Liver (tissue), 9 donors: ENCODE data around the gene IFIT1. TPM values are rescaled to one million over a fixed set of nuclear protein-coding genes. Genes with fewer than 3 reads are reported as not detected.
"Not testable (repeated sequence)": the region's sequence is repeated elsewhere in the genome, so short reads cannot be mapped to it uniquely, and the experiment has no call there.

Source experiments
- DNase-seq: peaks from one replicate; pipeline ENCODE4 v3.0.0-alpha.2; 2017; ENCODE audit warnings: low spot score
- H3K27ac ChIP-seq, 2 donors: one replicate each; pipeline ENCODE4 v1.7.0; 2013; ENCODE audit warnings: inconsistent platforms in 2 of 2, low read length in 2 of 2, control low read depth in 1 of 2, low read depth in 1 of 2, mild to moderate bottlenecking in 1 of 2
- H3K27me3 ChIP-seq, 4 donors: one replicate each; pipeline versions ENCODE4 v1.6.1 to v1.7.0; 2013; ENCODE audit warnings: low read length in 3 of 4, inconsistent platforms in 1 of 4, mild to moderate bottlenecking in 1 of 4, moderate library complexity in 1 of 4; ENCODE audit not compliant: control insufficient read depth in 4 of 4, insufficient read depth in 4 of 4
- H3K36me3 ChIP-seq, 4 donors: one replicate each; pipeline versions ENCODE4 v1.6.1 to v1.7.0; 2013; ENCODE audit warnings: low read length in 3 of 4, mild to moderate bottlenecking in 3 of 4, low read depth in 1 of 4, moderate library complexity in 1 of 4; ENCODE audit not compliant: control insufficient read depth in 4 of 4, insufficient read depth in 3 of 4
- H3K4me1 ChIP-seq, 4 donors: one replicate each; pipeline versions ENCODE4 v1.6.1 to v1.7.0; 2013; ENCODE audit warnings: low read length in 3 of 4, mild to moderate bottlenecking in 3 of 4, moderate library complexity in 1 of 4; ENCODE audit not compliant: control insufficient read depth in 4 of 4, insufficient read depth in 4 of 4
- H3K4me3 ChIP-seq, 3 donors: one replicate each; pipeline versions ENCODE4 v1.6.1 to v1.7.0; 2013; ENCODE audit warnings: low read length in 3 of 3, control low read depth in 1 of 3, low read depth in 1 of 3, mild to moderate bottlenecking in 1 of 3
- H3K9ac ChIP-seq, 2 donors: one replicate each; pipeline ENCODE4 v1.7.0; 2013; ENCODE audit warnings: low read length in 2 of 2, mild to moderate bottlenecking in 2 of 2, moderate library complexity in 2 of 2, control low read depth in 1 of 2, low read depth in 1 of 2
- H3K9me3 ChIP-seq, 4 donors: one replicate each; pipeline versions ENCODE4 v1.6.1 to v1.7.0; 2013; ENCODE audit warnings: low read length in 3 of 4; ENCODE audit not compliant: control insufficient read depth in 4 of 4
- ATF3 ChIP-seq: IDR thresholded peaks from 2 replicates; pipeline ENCODE4 v1.6.1; 2016; ENCODE audit warnings: antibody characterized with exemption
- FOXA1 ChIP-seq: IDR thresholded peaks from 2 replicates; pipeline ENCODE4 v1.6.1; 2016; ENCODE audit warnings: antibody characterized with exemption
- FOXA2 ChIP-seq: IDR thresholded peaks from 2 replicates; pipeline ENCODE4 v1.6.1; 2016; ENCODE audit warnings: antibody characterized with exemption
- GABPA ChIP-seq, 2 donors: IDR thresholded peaks in 1 of 2; conservative IDR thresholded peaks in 1 of 2; 2 replicates each; pipeline ENCODE4 v1.6.1; 2016; ENCODE audit warnings: antibody characterized with exemption in 2 of 2, mild to moderate bottlenecking in 1 of 2, moderate library complexity in 1 of 2
- HNF4A ChIP-seq, 2 donors: conservative IDR thresholded peaks; 2 replicates each; pipeline ENCODE4 v1.6.1; 2016; ENCODE audit warnings: antibody characterized with exemption in 2 of 2, mild to moderate bottlenecking in 2 of 2
- JUND ChIP-seq, 2 donors: IDR thresholded peaks; 2 replicates each; pipeline ENCODE4 v1.6.1; 2016; ENCODE audit warnings: antibody characterized with exemption in 2 of 2
- MAX ChIP-seq: IDR thresholded peaks from 2 replicates; pipeline ENCODE4 v1.6.1; 2016; ENCODE audit warnings: antibody characterized with exemption
- NR2F2 ChIP-seq: IDR thresholded peaks from 2 replicates; pipeline ENCODE4 v1.6.1; 2016; ENCODE audit warnings: antibody characterized with exemption
- RAD21 ChIP-seq, 2 donors: IDR thresholded peaks; 2 replicates each; pipeline ENCODE4 v1.6.1; 2016; ENCODE audit warnings: antibody characterized with exemption in 2 of 2, mild to moderate bottlenecking in 2 of 2
- REST ChIP-seq: IDR thresholded peaks from 2 replicates; pipeline ENCODE4 v1.6.1; 2016; ENCODE audit warnings: antibody characterized with exemption, mild to moderate bottlenecking
- RXRA ChIP-seq, 2 donors: IDR thresholded peaks; 2 replicates each; pipeline ENCODE4 v1.6.1; 2017 to 2018; ENCODE audit warnings: antibody characterized with exemption in 2 of 2, mild to moderate bottlenecking in 1 of 2
- SP1 ChIP-seq: IDR thresholded peaks from 2 replicates; pipeline ENCODE4 v1.6.1; 2018; ENCODE audit warnings: antibody characterized with exemption, mild to moderate bottlenecking
- TAF1 ChIP-seq: conservative IDR thresholded peaks from 2 replicates; pipeline ENCODE4 v1.6.1; 2016; ENCODE audit warnings: antibody characterized with exemption, mild to moderate bottlenecking
- YY1 ChIP-seq: IDR thresholded peaks from 2 replicates; pipeline ENCODE4 v1.6.1; 2016; ENCODE audit warnings: antibody characterized with exemption, mild to moderate bottlenecking
- ZBTB33 ChIP-seq: IDR thresholded peaks from 2 replicates; pipeline ENCODE4 v1.6.1; 2016; ENCODE audit warnings: antibody characterized with exemption
- WGBS: extraction: QIAGEN DNeasy Blood & Tissue Kit; methylation state at CpG from one replicate; pipeline ENCODE4 v1.1.7; 2013; 5-methylcytosine and 5-hydroxymethylcytosine counted together
- polyA plus RNA-seq, 2 donors: library from polyadenylated mRNA; stranded (reverse) in 1 of 2; unstranded in 1 of 2; fragments of 200-250 nt in 1 of 2; fragments of >200 nt in 1 of 2; fragmentation: Nextera tagmentation in 1 of 2; extraction: Ambion mirVana in 1 of 2; gene quantifications; one replicate each; pipeline versions ENCODE4 v1.2.1 to v1.2.3, GENCODE V29; 2013 to 2015
- total RNA-seq, 2 donors: library from RNA; depleted of rRNA; stranded (reverse); fragments of >200 nt; gene quantifications; one replicate each; pipeline ENCODE4 v1.2.3, GENCODE V29; 2014
- donor health status: healthy.
- donor health status: healthy.
- donor health status: healthy.
- donor health status: healthy.
- donor health status: healthy.

Gene IFIT1
- total and polyA plus RNA-seq, 4 donors, result 8.1 to 17.5 (median 11.6) TPM

- TF ChIP-seq TAF1, result no peak
Measured at GRCh38 chr10:89348481-89348880, 43.9 kb upstream of the IFIT1 start (continued).

GRCh38 chr10:89348975-89349374, 43.4 kb upstream of the IFIT1 start:
- no peak for TF ChIP-seq TAF1
- TF ChIP-seq NR2F2, result peak; percentile 38
- 69% methylated on average over 2 of the region's 2 CpGs for WGBS

GRCh38 chr10:89350631-89351315, 41.6 kb upstream of the IFIT1 start:
- peaks cover 22 to 58% (median 44%) of the 10 kb centered on the region in 4 donors for H3K4me1 ChIP-seq
- TF ChIP-seq TAF1 (peak; percentile 25), RAD21 (IDR thresholded peaks at IDR 0.05) (peak in 1 of 2 donors; percentile 4), HNF4A (conservative IDR thresholded peaks at IDR 0.05) (peak in 1 of 2 donors; percentile 20), MAX (peak; percentile 31), REST (peak; percentile 20), RXRA (IDR thresholded peaks at IDR 0.05) (peak in 1 of 2 donors; percentile 24), JUND (IDR thresholded peaks at IDR 0.05) (peak in 1 of 2 donors; percentile 11)
- H3K9ac ChIP-seq, result peak overlapping the region in 1 of 2 donors; percentile 92

More at GRCh38 chr10:89348975-89349374, 43.4 kb upstream of the IFIT1 start:
- Histone ChIP-seq H3K9me3 (no peaks in the 10 kb centered on the region), H3K9ac (no peak overlapping the region), H3K4me3 (no peak overlapping the region), H3K27me3 (no peaks in the 10 kb centered on the region), H3K27ac (peak overlapping the region in 1 of 2 donors; percentile 65), H3K4me1 (peaks cover 22 to 60% (median 45%) of the 10 kb centered on the region in 4 donors), H3K36me3 (no peaks in the 10 kb centered on the region)
- DNase-seq, result no peak

GRCh38 chr10:89351412-89351779, 41.0 kb upstream of the IFIT1 start:
- WGBS, result 16% methylated on average over 1 of the region's 1 CpG
- H3K36me3 ChIP-seq, result no peaks in the 10 kb centered on the region
- H3K9me3 ChIP-seq, result no peaks in the 10 kb centered on the region
- no peak for DNase-seq
- H3K27me3 ChIP-seq, result no peaks in the 10 kb centered on the region
- H3K9ac ChIP-seq, result peak overlapping the region in 1 of 2 donors; percentile 92
- H3K4me1 ChIP-seq, result peaks cover 22 to 52% (median 39%) of the 10 kb centered on the region in 4 donors
- H3K4me3 ChIP-seq, result no peak overlapping the region
- H3K27ac ChIP-seq, result peak overlapping the region; percentile 88 to 91
- TF ChIP-seq SP1 (no peak), REST (no peak), TAF1 (no peak), RXRA (IDR thresholded peaks at IDR 0.05) (no peak), ZBTB33 (no peak), GABPA (IDR thresholded peaks at IDR 0.05 in 1 of 2, conservative IDR thresholded peaks at IDR 0.05 in 1 of 2) (no peak), HNF4A (conservative IDR thresholded peaks at IDR 0.05) (no peak), YY1 (no peak), FOXA2 (no peak), FOXA1 (no peak), ATF3 (no peak), JUND (IDR thresholded peaks at IDR 0.05) (no peak)

More at GRCh38 chr10:89350631-89351315, 41.6 kb upstream of the IFIT1 start:
- not testable (repeated sequence) for H3K27me3 ChIP-seq, H3K9me3 ChIP-seq, H3K4me3 ChIP-seq, H3K36me3 ChIP-seq
- peak overlapping the region; percentile 88 to 91 for H3K27ac ChIP-seq
- peak; percentile 27 for DNase-seq
- 11% methylated on average over 7 of the region's 7 CpGs for WGBS
